ENCODE data around the gene TOR1A. TPM values are rescaled to one million over a fixed set of nuclear protein-coding genes. Genes with fewer than 3 reads are reported as not detected.

Gene TOR1A, protein sequence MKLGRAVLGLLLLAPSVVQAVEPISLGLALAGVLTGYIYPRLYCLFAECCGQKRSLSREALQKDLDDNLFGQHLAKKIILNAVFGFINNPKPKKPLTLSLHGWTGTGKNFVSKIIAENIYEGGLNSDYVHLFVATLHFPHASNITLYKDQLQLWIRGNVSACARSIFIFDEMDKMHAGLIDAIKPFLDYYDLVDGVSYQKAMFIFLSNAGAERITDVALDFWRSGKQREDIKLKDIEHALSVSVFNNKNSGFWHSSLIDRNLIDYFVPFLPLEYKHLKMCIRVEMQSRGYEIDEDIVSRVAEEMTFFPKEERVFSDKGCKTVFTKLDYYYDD
- 42.3 TPM for total RNA-seq (ENCODE audit: unreplicated experiment)
- long read RNA-seq, transcript TOR1A-201 (5 exons, 2,076 nt): major isoform, 37 of 37 reads
- long read RNA-seq, partial matches to known transcripts: 0 of 37 reads
- long read RNA-seq, other reads (novel, unspliced or antisense): 0 of 37 reads

DNA sequence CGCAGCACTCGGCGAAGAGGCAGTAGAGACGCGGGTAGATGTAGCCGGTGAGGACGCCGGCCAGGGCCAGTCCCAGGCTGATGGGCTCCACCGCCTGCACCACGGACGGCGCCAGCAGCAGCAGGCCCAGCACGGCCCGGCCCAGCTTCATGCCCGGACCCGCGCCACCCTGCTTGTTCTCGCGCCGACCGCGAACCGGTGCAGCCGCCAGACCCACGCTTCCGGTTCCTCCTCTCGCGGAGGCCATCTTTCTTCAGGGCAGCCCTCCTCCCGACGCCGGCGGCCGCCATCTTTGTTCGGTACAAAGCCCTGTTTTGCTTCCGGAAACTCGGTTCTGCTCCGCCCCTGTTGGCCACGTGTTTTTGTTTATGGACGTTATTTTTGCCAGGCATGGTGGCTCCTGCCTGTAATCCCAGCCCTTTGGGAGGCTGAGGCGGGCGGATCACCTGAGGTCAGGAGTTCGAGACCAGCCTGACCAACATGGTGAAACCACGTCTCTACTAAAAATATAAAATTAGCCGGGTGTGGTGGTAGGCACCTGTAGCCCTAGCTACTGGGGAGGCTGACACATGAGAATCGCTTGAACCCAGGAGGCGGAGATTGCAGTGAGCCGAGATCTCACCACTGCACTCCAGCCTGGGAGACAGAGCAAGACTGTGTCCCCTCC is at the start of gene TOR1A:
TOR1A (minus strand) TSS at position 202 of the 667 bp plus-strand sequence; CDS start at position 151, 51 bp downstream.
- H3K27ac Mint-ChIP-seq (ENCODE audit: unreplicated experiment): peak within 1 kb of the TSS; percentile 76
- peaks cover 6% of the 10 kb centered on the region for H3K4me1 Mint-ChIP-seq (ENCODE audit: low read depth, unreplicated experiment)
- no peak for TF ChIP-seq CTCF (IDR thresholded peaks at IDR 0.05; ENCODE audit: partially characterized antibody, unreplicated experiment)
- no peaks in the 10 kb centered on the region for H3K27me3 Mint-ChIP-seq (ENCODE audit: unreplicated experiment)
- peaks cover 2% of the 10 kb centered on the region for H3K9me3 Mint-ChIP-seq (ENCODE audit: unreplicated experiment)
- H3K4me3 Mint-ChIP-seq (ENCODE audit: unreplicated experiment): peak within 1 kb of the TSS; percentile 84
- DNase-seq: peak; percentile 94
- H3K36me3 Mint-ChIP-seq (ENCODE audit: unreplicated experiment): no peaks in the 10 kb centered on the region

DNA sequence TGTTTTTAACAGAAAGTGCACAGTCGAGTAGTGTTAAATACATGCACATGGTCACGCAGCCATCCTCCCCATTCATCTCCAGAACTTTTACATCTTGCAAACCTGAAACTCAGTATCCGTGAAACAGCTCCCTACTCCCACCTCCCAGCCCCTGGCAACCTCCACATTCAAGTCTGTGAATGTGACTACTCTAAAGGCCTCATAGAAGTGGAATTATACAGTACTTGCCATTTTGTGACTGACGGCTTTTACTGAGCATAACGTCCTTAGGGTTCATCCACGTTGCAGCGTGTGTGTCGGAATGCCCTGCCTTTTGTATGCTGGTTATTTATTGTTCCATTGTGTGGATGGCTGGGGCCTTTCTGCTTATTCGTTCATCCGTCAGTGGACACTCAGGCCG is 47.1 kb upstream of the TOR1A start:
- Mint-ChIP-seq H3K4me1 (ENCODE audit: low read depth, unreplicated experiment) (peaks cover 19% of the 10 kb centered on the region), H3K27ac (ENCODE audit: unreplicated experiment) (no peak overlapping the region), H3K4me3 (ENCODE audit: unreplicated experiment) (peak overlapping the region; percentile 6), H3K9me3 (ENCODE audit: unreplicated experiment) (peaks cover 26% of the 10 kb centered on the region), H3K27me3 (ENCODE audit: unreplicated experiment) (peaks cover 22% of the 10 kb centered on the region), H3K36me3 (ENCODE audit: unreplicated experiment) (peaks cover 4% of the 10 kb centered on the region)
- TF ChIP-seq CTCF (IDR thresholded peaks at IDR 0.05; ENCODE audit: partially characterized antibody, unreplicated experiment): no peak
- no peak for DNase-seq

DNA sequence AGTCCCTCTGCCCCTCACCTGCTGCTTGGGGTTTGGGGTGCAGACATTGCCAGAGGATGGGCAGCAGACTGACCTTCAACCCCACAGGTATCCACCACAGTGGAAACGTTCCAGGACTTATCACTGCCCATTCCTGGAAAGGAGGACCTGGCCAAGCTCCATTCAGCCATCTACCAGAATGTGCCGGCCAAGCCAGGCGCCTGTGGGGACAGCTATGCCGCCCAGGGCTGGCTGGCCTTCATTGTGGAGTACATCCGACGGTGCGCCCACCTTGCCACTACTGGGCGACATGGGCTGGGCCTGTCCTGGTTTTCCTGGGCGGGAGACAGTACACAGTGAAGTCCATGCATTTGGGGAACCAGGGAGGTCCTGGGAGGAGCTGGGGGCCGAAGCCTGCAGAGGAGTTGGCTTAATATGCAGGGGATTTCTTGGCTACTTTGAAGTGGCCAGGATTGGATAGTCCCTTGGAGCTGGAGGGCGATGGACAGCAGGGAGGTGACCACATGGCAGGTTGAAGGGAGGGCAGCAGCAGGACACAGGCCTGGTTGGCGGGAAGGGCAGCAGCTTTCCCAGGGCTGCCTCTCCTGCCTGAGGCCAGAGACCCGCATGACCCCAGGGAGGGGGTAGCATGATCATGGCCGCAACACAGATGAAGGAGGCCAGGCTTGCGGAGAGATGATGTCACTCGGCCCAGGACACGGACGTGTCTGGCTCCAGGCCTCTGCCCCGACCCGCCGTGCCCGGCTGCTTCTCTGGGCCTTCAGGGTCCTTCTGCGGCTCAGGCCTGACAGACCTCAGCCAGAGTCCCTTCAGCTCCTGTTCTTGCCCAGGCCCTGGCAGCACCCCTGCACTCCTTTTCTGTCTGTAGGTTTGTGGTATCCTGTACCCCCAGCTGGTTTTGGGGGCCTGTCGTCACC is 45.9 kb upstream of the TOR1A start:
- Mint-ChIP-seq H3K27me3 (ENCODE audit: unreplicated experiment) (peaks cover 14% of the 10 kb centered on the region), H3K36me3 (ENCODE audit: unreplicated experiment) (peaks cover 4% of the 10 kb centered on the region), H3K4me3 (ENCODE audit: unreplicated experiment) (peak overlapping the region; percentile 30), H3K4me1 (ENCODE audit: low read depth, unreplicated experiment) (peaks cover 15% of the 10 kb centered on the region), H3K9me3 (ENCODE audit: unreplicated experiment) (peaks cover 18% of the 10 kb centered on the region), H3K27ac (ENCODE audit: unreplicated experiment) (peak overlapping the region; percentile 28)
- TF ChIP-seq CTCF (IDR thresholded peaks at IDR 0.05; ENCODE audit: partially characterized antibody, unreplicated experiment): no peak
- no peak for DNase-seq

DNA sequence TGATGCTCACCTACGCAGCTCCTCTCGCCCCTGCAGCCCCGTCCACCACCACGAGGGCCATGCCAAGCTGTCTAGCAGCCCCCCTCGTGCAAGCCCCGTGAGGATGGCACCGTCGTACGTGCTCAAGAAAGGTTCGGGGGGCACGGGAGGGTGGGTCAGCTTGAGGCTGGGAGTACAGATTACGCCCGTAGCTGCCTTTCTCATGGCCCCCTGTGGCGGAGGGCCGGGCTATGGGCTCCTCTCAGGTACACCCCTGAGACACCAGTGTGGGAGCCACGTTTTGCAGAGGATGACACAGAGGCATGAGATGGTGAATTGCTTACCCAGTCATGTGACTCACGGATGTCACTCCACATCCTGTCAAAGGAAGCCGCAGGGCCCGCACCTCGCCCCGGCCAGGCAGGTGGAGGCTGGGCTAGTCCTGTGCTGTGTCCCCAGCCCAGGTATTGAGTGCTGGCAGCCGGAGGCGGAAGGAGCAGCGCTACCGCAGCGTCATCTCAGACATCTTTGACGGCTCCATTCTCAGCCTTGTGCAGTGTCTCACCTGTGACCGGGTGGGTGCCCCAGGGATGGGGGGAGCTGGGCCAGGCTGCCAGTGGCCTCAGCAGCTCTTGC is 45.0 kb upstream of the TOR1A start:
- DNase-seq: no peak
- Mint-ChIP-seq H3K9me3 (ENCODE audit: unreplicated experiment) (peaks cover 15% of the 10 kb centered on the region), H3K27me3 (ENCODE audit: unreplicated experiment) (peaks cover 7% of the 10 kb centered on the region), H3K4me1 (ENCODE audit: low read depth, unreplicated experiment) (peaks cover 9% of the 10 kb centered on the region), H3K27ac (ENCODE audit: unreplicated experiment) (no peak overlapping the region), H3K4me3 (ENCODE audit: unreplicated experiment) (no peak overlapping the region), H3K36me3 (ENCODE audit: unreplicated experiment) (no peaks in the 10 kb centered on the region)
- no peak for TF ChIP-seq CTCF (IDR thresholded peaks at IDR 0.05; ENCODE audit: partially characterized antibody, unreplicated experiment)

Measured in glutamatergic neuron (in vitro differentiated cells).